ENCODE results near the gene LMTK2.

- TF ChIP-seq CTCF (IDR thresholded peaks at IDR 0.05; ENCODE audit: poor library complexity, severe bottlenecking) (no peak), EZH2 (IDR thresholded peaks at IDR 0.05; ENCODE audit: borderline replicate concordance, insufficient read depth, low read length, poor library complexity, severe bottlenecking) (no peak), MXI1 (conservative IDR thresholded peaks at IDR 0.05; ENCODE audit: poor library complexity, severe bottlenecking) (no peak), EP300 (conservative IDR thresholded peaks at IDR 0.05; ENCODE audit: poor library complexity, severe bottlenecking) (no peak), SMC3 (conservative IDR thresholded peaks at IDR 0.05; ENCODE audit: poor library complexity) (no peak), POLR2AphosphoS5 (IDR thresholded peaks at IDR 0.05) (no peak), REST (IDR thresholded peaks at IDR 0.05; ENCODE audit: borderline replicate concordance) (no peak)
Observed at GRCh38 chr7:98202367-98203195, 95.9 kb downstream of the LMTK2 start.

Data from neural cell (in vitro differentiated cells).